Neural cell (in vitro differentiated cells): ENCODE data around the gene ZNF438. TPM values are rescaled to one million over a fixed set of nuclear protein-coding genes. Genes with fewer than 3 reads are reported as not detected.

Source experiments
- H2AFZ ChIP-seq: fragments of 200-600, 300-800 bp; sonication (generic), shearing (Covaris generic); 2 replicates; pipeline ENCODE4 v1.6.0; 2014; ENCODE audit warnings: low read depth, mild to moderate bottlenecking, antibody characterized with exemption, low read length, moderate library complexity
- H3F3A ChIP-seq: fragments of 200-600 bp; shearing (Covaris generic); 2 replicates; pipeline ENCODE4 v1.6.1; 2016; ENCODE audit warnings: mild to moderate bottlenecking, moderate library complexity, mixed read lengths, antibody characterized with exemption, low read length; ENCODE audit not compliant: insufficient read depth, poor library complexity, severe bottlenecking
- H3K27ac ChIP-seq: fragments of 200-600, 300-800 bp; sonication (generic), shearing (Covaris generic); 2 replicates; pipeline ENCODE4 v1.5.1; 2014; ENCODE audit warnings: mild to moderate bottlenecking, low read length, moderate library complexity
- H3K27me3 ChIP-seq: fragments of 300-800, 200-600 bp; sonication (generic), shearing (Covaris generic); 2 replicates; pipeline ENCODE4 v1.6.0; 2014; ENCODE audit warnings: mild to moderate bottlenecking, low read depth, low read length, moderate library complexity; ENCODE audit not compliant: insufficient read depth
- H3K36me3 ChIP-seq: fragments of 300-800, 200-600 bp; sonication (generic), shearing (Covaris generic); 2 replicates; pipeline ENCODE4 v1.5.1; 2014; ENCODE audit warnings: mild to moderate bottlenecking, antibody characterized with exemption, low read length, moderate library complexity; ENCODE audit not compliant: insufficient read depth
- H3K4me2 ChIP-seq: fragments of 300-800, 200-600 bp; sonication (generic), shearing (Covaris generic); 2 replicates; pipeline ENCODE4 v1.6.0; 2014; ENCODE audit warnings: mild to moderate bottlenecking, low read length
- H3K4me3 ChIP-seq: fragments of 300-800, 200-600 bp; sonication (generic), shearing (Covaris generic); 2 replicates; pipeline ENCODE4 v1.5.1; 2014; ENCODE audit warnings: mild to moderate bottlenecking, low read length, moderate library complexity
- H3K79me2 ChIP-seq: fragments of 200-600 bp; shearing (Covaris generic); replicated peaks from 2 replicates; pipeline ENCODE4 v1.6.0; 2014; ENCODE audit warnings: mild to moderate bottlenecking, low read length, moderate library complexity; ENCODE audit not compliant: insufficient read depth
- H3K9ac ChIP-seq: fragments of 300-800, 200-600 bp; sonication (generic), shearing (Covaris generic); 2 replicates; pipeline ENCODE4 v1.6.1; 2016; ENCODE audit warnings: mild to moderate bottlenecking, low read length, mixed read lengths
- H3K9me2 ChIP-seq: fragments of 200-600 bp; shearing (Covaris generic); 2 replicates; pipeline ENCODE4 v1.6.1; 2016; ENCODE audit warnings: mild to moderate bottlenecking, low read length, mixed read lengths; ENCODE audit not compliant: insufficient read depth
- H3K9me3 ChIP-seq: fragments of 200-600, 300-800 bp; sonication (generic), shearing (Covaris generic); 2 replicates; pipeline ENCODE4 v1.6.1; 2016; ENCODE audit warnings: mild to moderate bottlenecking, mixed run types, low read length, moderate library complexity, mixed read lengths
- H4K20me1 ChIP-seq: fragments of 200-600 bp; shearing (Covaris generic); 2 replicates; pipeline ENCODE4 v1.6.1; 2016; ENCODE audit warnings: mild to moderate bottlenecking, mixed run types; ENCODE audit not compliant: insufficient read depth
- EP300 ChIP-seq: fragments of 450-650 bp; conservative IDR thresholded peaks from 2 replicates; pipeline ENCODE4 v1.6.1; 2014; ENCODE audit warnings: antibody characterized with exemption, mild to moderate bottlenecking, moderate library complexity; ENCODE audit not compliant: poor library complexity, severe bottlenecking
- EZH2 ChIP-seq: fragments of 200-600, 300-800 bp; shearing (Covaris generic), sonication (generic); IDR thresholded peaks from 2 replicates; pipeline ENCODE4 v1.6.1; 2014; ENCODE audit warnings: antibody characterized with exemption, low read length, borderline replicate concordance, mild to moderate bottlenecking; ENCODE audit not compliant: insufficient read depth, poor library complexity, severe bottlenecking
- MXI1 ChIP-seq: fragments of 450-650 bp; conservative IDR thresholded peaks from 2 replicates; pipeline ENCODE4 v1.6.1; 2014; ENCODE audit warnings: antibody characterized with exemption, mild to moderate bottlenecking; ENCODE audit not compliant: poor library complexity, severe bottlenecking
- POLR2AphosphoS5 ChIP-seq: IDR thresholded peaks from 2 replicates; pipeline ENCODE4 v1.6.1; 2012
- RAD21 ChIP-seq: fragments of 450-650 bp; conservative IDR thresholded peaks from 2 replicates; pipeline ENCODE4 v1.6.1; 2014; ENCODE audit warnings: antibody characterized with exemption, mild to moderate bottlenecking, moderate library complexity
- SMC3 ChIP-seq: fragments of 450-650 bp; conservative IDR thresholded peaks from 2 replicates; pipeline ENCODE4 v1.6.1; 2014; ENCODE audit warnings: antibody characterized with exemption, mild to moderate bottlenecking, moderate library complexity; ENCODE audit not compliant: poor library complexity
- TAF1 ChIP-seq: IDR thresholded peaks from 2 replicates; pipeline ENCODE4 v1.6.1; 2012; ENCODE audit warnings: low read depth
- polyA plus RNA-seq: library from polyadenylated mRNA; depleted of rRNA; stranded (reverse); fragments of >200 nt; gene quantifications from 2 replicates; pipeline ENCODE4 v1.2.3, GENCODE V29; 2014
- TF ChIP-seq, protein P1 (sequence below): fragments of 450-650 bp; IDR thresholded peaks from 2 replicates; pipeline ENCODE4 v1.5.1; 2014; ENCODE audit warnings: antibody characterized with exemption, mild to moderate bottlenecking, moderate library complexity; ENCODE audit not compliant: poor library complexity, severe bottlenecking
- TF ChIP-seq, protein P2 (sequence below): IDR thresholded peaks from 2 replicates; pipeline ENCODE4 v1.6.1; 2012; ENCODE audit warnings: borderline replicate concordance

ZNF438 gene
- polyA plus RNA-seq, 1 donor from 2014 or later = 0.78 TPM

DNA sequence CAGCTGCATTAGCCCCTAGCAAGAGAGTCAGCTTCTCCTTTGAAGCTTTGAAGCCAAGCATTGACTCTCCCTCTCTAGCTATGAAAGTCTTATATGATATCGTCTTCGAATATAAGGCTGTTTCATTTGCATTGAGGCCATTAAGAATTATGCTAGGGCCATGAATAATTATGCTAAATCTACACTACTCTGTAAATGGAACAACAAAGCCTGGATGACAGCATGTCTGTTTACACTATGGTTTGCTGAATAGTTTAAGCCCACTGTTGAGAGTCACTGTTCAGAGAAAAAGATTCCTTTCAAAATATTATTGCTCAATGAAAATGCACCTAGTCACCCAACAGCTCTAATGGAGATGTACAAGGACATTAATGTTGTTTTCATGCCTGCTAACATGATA lies 52.8 kb downstream of the ZNF438 start:
- H3K4me2 ChIP-seq = no peak overlapping the region
- no peak overlapping the region for H3K27ac ChIP-seq
- TF ChIP-seq POLR2AphosphoS5 (no peak), TAF1 (no peak), MXI1 (no peak), EZH2 (no peak), SMC3 (no peak), EP300 (no peak), RAD21 (no peak)
- TF ChIP-seq, protein P1, sequence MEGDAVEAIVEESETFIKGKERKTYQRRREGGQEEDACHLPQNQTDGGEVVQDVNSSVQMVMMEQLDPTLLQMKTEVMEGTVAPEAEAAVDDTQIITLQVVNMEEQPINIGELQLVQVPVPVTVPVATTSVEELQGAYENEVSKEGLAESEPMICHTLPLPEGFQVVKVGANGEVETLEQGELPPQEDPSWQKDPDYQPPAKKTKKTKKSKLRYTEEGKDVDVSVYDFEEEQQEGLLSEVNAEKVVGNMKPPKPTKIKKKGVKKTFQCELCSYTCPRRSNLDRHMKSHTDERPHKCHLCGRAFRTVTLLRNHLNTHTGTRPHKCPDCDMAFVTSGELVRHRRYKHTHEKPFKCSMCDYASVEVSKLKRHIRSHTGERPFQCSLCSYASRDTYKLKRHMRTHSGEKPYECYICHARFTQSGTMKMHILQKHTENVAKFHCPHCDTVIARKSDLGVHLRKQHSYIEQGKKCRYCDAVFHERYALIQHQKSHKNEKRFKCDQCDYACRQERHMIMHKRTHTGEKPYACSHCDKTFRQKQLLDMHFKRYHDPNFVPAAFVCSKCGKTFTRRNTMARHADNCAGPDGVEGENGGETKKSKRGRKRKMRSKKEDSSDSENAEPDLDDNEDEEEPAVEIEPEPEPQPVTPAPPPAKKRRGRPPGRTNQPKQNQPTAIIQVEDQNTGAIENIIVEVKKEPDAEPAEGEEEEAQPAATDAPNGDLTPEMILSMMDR = no peak
- TF ChIP-seq, protein P2, sequence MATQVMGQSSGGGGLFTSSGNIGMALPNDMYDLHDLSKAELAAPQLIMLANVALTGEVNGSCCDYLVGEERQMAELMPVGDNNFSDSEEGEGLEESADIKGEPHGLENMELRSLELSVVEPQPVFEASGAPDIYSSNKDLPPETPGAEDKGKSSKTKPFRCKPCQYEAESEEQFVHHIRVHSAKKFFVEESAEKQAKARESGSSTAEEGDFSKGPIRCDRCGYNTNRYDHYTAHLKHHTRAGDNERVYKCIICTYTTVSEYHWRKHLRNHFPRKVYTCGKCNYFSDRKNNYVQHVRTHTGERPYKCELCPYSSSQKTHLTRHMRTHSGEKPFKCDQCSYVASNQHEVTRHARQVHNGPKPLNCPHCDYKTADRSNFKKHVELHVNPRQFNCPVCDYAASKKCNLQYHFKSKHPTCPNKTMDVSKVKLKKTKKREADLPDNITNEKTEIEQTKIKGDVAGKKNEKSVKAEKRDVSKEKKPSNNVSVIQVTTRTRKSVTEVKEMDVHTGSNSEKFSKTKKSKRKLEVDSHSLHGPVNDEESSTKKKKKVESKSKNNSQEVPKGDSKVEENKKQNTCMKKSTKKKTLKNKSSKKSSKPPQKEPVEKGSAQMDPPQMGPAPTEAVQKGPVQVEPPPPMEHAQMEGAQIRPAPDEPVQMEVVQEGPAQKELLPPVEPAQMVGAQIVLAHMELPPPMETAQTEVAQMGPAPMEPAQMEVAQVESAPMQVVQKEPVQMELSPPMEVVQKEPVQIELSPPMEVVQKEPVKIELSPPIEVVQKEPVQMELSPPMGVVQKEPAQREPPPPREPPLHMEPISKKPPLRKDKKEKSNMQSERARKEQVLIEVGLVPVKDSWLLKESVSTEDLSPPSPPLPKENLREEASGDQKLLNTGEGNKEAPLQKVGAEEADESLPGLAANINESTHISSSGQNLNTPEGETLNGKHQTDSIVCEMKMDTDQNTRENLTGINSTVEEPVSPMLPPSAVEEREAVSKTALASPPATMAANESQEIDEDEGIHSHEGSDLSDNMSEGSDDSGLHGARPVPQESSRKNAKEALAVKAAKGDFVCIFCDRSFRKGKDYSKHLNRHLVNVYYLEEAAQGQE = no peak
- no peaks in the 10 kb centered on the region for H4K20me1 ChIP-seq
- H3K9ac ChIP-seq = no peak overlapping the region
- H3K9me3 ChIP-seq = no peaks in the 10 kb centered on the region
- no peak overlapping the region for H3K4me3 ChIP-seq
- no peaks in the 10 kb centered on the region for H3F3A ChIP-seq
- H3K27me3 ChIP-seq = no peaks in the 10 kb centered on the region
- no peaks in the 10 kb centered on the region for H3K36me3 ChIP-seq
- H3K9me2 ChIP-seq = no peaks in the 10 kb centered on the region
- H2AFZ ChIP-seq = no peak overlapping the region
- no peaks in the 10 kb centered on the region for H3K79me2 ChIP-seq

DNA sequence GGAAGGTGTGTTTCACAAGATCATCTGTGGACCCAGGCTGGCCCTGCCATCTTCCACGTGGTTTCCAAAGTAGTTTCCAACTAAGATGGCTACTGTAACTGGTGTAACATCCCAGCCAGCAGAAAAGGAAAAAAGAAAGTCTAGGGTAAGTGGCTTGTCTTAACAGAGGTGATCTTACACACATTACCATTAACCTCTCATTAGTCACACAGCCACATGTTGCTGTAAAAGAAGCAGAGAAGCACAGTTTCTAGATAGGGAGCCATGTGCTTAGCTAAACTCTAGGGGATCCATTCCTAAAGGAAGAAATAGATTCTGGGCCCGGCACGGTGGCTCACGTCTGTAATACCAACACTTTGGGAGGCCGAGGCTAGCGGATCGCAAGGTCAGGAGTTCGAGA lies 54.3 kb downstream of the ZNF438 start:
- no peak overlapping the region for H3K9ac ChIP-seq
- no peaks in the 10 kb centered on the region for H3K79me2 ChIP-seq
- no peak overlapping the region for H3K27ac ChIP-seq
- H3K4me2 ChIP-seq = no peak overlapping the region
- no peaks in the 10 kb centered on the region for H3F3A ChIP-seq
- H3K9me3 ChIP-seq = no peaks in the 10 kb centered on the region
- TF ChIP-seq POLR2AphosphoS5 (no peak), EZH2 (no peak), RAD21 (no peak), SMC3 (no peak), EP300 (no peak), MXI1 (no peak), TAF1 (no peak)
- TF ChIP-seq, protein P2 = no peak
- TF ChIP-seq, protein P1 = no peak
- H3K36me3 ChIP-seq = no peaks in the 10 kb centered on the region
- no peaks in the 10 kb centered on the region for H3K9me2 ChIP-seq
- no peak overlapping the region for H2AFZ ChIP-seq
- no peaks in the 10 kb centered on the region for H4K20me1 ChIP-seq
- H3K27me3 ChIP-seq = no peaks in the 10 kb centered on the region
- no peak overlapping the region for H3K4me3 ChIP-seq
